DLD1 (cell line): ENCODE results near the gene RRAGD.

Source experiments
- in situ Hi-C: cut with HindIII; loops from 2 replicates; pipeline ENCODE4 v1.10.0; 2017; ENCODE audit warnings: low sequenced_read_pairs

Gene RRAGD

DNA sequence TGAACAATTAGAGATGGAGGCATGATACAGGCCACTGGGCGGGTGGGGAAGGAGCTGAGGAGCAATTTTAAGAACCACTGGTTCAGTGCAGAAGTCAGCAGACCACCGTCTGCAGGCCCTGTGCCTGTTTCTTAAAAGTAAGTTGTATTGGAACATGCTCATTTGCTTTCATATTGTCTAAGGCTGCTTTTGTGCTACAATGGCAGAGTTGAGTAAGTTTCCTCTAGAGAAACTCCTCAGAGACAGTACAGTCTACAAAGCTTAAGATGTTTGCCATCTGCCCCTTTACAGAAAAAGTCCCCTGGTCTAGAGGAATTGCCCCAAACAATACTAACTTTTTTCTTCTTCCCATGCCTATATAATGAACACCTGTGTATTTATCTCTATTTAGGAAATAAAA is 31.0 kb downstream of the RRAGD start:
- in situ Hi-C loops, result no loop called here

DNA sequence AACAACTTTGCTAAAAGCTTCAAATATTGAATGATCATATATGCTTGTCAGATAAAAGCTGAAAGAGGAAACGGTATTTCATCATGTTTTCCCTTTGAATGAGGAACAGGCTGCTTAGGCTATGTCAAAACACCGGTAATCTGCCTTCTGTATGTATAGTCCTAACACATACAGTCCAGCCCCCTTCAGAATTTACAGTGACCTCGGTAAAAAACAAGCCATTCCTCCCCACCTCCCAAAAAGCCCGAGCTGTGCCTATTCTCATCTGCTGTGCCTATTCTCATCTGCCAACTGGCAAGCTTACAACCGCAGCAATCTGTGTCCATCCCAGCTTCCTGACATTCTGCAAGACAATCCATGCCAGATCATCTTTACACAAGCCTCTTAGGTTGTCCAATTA is 32.8 kb downstream of the RRAGD start:
- in situ Hi-C loops, result no loop called here

GRCh38 chr6:89378628-89379027 is 33.4 kb downstream of the RRAGD start:
- in situ Hi-C loops, result no loop called here

- in situ Hi-C loops, result no loop called here
Measured at GRCh38 chr6:89375427-89376267, 36.4 kb downstream of the RRAGD start.

- in situ Hi-C loops, result no loop called here
Measured at GRCh38 chr6:89372506-89372901, 39.6 kb downstream of the RRAGD start.

GRCh38 chr6:89371849-89372505 is 40.1 kb downstream of the RRAGD start:
- in situ Hi-C loops, result no loop called here

- in situ Hi-C loops, result no loop called here
Measured at GRCh38 chr6:89368999-89369398, 43.1 kb downstream of the RRAGD start.

DNA sequence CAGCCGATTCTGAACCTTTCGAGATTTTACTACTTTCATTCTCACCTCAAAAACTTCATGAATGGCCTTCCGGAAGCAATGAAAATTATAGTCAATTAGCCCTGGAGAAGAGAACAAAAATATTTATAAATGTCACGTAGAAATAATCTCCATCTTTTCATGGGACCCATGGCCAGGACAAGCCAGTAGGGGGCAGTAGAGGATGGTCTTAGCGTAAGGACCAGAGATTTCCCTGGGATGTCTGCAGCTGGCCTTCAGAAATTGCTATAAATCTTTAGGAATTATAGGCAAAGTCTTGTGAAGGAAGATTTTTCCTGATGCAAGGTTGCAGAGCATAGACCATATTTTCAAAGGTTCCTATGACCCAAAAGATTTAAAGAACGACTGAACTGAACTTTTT is 44.0 kb downstream of the RRAGD start:
- in situ Hi-C loops, result no loop called here

DNA sequence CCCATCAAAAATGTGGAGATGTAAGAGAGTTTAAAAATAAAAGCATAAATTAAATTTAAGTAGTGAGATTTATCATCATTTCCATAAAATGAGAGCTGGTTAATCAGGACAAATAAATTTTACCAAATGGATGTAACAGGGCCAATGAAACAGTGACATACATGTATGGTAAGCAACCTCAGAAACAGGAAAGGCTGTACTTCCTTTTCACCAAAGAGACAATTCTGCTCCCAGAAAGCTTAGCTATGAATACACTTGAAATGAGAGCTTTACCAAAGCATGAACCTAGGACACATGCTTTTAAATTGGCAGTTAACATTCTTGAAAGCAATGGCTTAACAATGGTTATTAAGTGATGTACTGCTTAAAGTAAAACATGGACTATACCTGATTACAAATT is 47.5 kb downstream of the RRAGD start:
- in situ Hi-C loops, result no loop called here

GRCh38 chr6:89361171-89361570 is 50.9 kb downstream of the RRAGD start:
- in situ Hi-C loops, result no loop called here

DNA sequence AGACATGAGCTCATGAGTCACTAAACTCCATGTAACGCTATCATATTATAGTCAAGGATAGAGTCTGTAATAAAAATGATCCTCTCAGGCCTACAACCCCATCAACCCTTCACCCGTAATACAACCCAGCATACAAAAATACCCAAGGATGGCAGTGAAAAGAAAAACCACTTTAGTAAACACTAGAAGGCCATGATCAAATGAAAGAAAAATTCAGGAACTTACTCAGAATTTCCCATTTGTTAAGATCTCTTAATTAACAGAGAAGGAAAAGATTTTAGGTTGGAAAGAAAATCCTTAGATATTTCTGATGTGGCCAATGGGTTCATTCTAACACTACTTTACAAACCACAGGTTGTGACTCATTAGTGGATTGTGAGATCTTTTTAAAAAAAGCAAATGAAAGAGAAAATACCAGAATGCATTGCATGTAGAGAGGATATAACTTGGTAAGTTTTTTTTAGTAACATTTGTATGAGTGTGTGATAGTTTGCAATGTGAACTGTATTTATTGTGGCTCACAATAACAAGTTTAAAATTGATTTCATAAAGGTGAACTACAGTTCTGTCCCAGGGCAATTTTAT is 51.6 kb downstream of the RRAGD start:
- in situ Hi-C loops, result no loop called here

DNA sequence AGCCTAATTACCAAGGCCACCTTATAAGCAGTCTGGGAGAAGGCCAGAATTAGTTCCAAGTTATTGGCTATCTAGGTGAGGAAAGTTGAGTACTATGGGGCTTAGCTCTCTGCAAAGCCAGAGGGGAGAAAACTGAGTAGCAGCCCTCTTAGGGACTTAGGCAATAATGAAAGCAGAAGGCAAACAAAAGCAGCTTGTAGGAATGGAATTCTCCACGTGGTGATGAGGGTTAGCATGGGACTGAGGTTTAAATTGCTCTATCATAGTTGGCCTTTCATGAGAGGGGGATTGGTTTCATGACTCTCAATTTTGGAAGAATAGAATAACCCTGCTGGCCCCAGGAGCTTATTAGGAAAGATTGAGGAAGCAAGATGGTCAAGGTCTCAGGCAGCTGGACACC is 52.5 kb downstream of the RRAGD start:
- in situ Hi-C loops, result no loop called here

- in situ Hi-C loops, result no loop called here
Measured at GRCh38 chr6:89357390-89357789, 54.7 kb downstream of the RRAGD start.

GRCh38 chr6:89356642-89357170 is 55.4 kb downstream of the RRAGD start:
- in situ Hi-C loops, result no loop called here

- in situ Hi-C loops, result no loop called here
Measured at GRCh38 chr6:89355511-89356194, 56.4 kb downstream of the RRAGD start.

- in situ Hi-C loops, result no loop called here
Measured at GRCh38 chr6:89353702-89354392, 58.2 kb downstream of the RRAGD start.

GRCh38 chr6:89353118-89353556 is 58.9 kb downstream of the RRAGD start:
- in situ Hi-C loops, result no loop called here

GRCh38 chr6:89352278-89353117 is 59.6 kb downstream of the RRAGD start, which contains the start of gene UBE2J1:
Gene UBE2J1, minus strand, starts transcription at chr6:89352722. Its CDS starts 153 bp downstream, at chr6:89352569.
- in situ Hi-C loops, result no loop called here

DNA sequence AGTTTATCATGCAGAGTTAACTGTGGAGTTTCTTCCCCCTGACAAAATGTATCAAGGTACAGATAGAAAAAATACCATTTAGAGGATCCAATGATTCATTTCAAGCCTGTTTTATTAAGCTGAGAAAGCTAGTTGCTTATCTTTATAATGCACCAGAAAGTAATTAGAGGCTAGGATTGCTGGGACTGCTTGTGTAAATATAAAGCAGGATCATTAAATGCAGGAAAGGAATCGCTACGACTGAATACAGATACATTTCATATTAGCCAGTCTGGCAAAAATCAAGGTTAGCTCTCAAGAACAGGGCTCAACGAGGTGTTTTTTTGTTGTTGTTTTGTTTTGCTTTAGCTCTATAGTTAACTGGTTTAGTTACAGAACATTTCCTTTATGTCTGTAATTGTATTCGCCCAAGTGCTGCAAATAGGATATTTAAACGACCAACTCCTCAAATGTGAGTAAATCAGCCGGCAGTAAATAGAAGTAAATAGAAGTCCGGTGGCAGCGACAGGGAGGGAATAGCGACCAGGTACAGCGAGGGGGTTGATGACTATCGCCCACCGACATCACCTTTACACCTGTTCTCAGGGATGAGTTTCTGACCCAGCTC is 60.3 kb downstream of the RRAGD start:
- in situ Hi-C loops, result no loop called here
